Right lung (tissue), 5 donors: Measurements from ENCODE around the gene RPIA. TPM values are rescaled to one million over a fixed set of nuclear protein-coding genes. Genes with fewer than 3 reads are reported as not detected.
"Not testable (repeated sequence)": the region's sequence is repeated elsewhere in the genome, so short reads cannot be mapped to it uniquely, and the experiment has no call there.

Experiments used
- DNase-seq, 2 donors: peaks; one replicate each; pipeline ENCODE4 v3.0.0-alpha.2; 2013
- polyA plus RNA-seq, 5 donors: library from polyadenylated mRNA; unstranded; fragments of 120-200 nt; gene quantifications; one replicate each; pipeline versions ENCODE4 v1.2.1 to v1.2.3, GENCODE V29; 2013; ENCODE audit warnings: inconsistent platforms in 1 of 5, low replicate concordance in 1 of 5; ENCODE audit not compliant: insufficient read length in 5 of 5, insufficient read depth in 1 of 5

Gene RPIA
- polyA plus RNA-seq, 5 donors = 33.0 to 35.3 (median 34.1) TPM

DNA sequence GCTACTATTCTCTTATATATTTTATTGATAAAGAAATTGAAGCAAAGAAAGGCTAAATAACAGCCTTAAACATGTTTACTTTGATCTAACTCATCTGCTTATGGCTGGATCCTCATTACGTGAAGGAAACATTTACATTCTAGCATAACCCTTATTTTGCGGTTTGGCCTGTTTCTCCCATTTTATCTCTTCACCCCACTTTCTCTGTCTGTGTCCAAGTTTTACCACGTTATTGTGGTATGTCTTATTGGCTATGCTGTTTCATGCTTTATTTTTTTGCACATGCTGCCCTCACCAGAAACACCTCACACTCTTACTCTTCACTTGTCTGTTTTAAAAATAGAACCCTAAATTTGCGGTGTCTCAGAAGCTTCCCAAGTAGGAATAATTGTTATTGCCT lies 78.5 kb downstream of the RPIA start:
- DNase-seq = no peak

DNA sequence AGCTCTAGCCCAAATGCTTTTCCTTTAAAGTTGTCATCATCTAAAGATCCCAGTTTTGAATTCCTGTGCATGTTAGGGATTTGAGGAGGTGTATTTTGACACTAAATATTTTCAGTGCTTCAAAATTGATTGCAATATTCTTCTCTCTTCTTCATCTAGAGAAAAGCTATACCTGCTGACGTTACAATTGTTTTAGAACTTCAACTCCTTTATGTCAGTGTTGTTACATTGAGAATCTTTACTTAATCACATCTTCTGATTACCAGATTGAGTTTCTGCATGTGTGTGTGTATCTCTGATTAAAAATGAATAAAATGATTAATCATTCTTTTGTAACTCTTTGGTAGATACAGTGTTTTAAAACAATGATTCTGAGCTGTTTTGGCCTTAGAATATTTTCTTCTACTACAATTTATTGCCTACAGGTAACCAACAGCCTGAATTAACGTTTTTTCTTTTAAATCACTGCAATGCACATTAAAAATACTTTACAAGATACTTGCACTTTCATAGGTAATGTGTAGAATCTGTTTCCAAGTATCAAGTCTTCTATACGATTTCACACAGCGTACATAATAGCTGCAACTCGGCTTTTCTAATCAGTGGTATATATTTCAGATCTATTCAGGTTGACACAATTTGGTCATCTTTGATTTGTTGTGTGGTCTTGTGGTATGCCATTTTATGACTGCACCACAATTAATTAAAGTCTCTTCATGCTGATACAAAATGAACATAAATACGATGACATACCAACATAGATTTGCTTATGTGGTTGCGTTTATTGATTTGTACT lies 82.0 kb downstream of the RPIA start:
- not testable (repeated sequence) for DNase-seq

DNA sequence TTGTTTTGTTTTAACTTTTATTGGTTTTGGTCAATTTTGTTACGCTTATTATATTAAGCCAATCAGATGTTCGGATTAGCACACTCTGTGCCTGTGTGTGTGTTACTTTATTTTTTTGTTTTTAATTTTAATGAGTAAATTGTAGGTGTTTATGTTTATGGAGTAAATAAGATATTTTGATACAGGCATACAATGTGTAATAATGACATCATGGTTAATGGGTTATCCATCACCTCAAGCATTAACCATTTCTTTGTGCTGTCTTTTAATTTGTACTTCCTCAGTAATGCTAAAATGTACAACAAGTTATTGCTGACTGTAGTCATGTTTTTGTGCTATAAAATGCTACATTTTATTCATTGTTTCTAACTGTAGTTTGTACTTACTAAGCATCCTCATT lies 97.7 kb downstream of the RPIA start:
- DNase-seq = not testable (repeated sequence)

DNA sequence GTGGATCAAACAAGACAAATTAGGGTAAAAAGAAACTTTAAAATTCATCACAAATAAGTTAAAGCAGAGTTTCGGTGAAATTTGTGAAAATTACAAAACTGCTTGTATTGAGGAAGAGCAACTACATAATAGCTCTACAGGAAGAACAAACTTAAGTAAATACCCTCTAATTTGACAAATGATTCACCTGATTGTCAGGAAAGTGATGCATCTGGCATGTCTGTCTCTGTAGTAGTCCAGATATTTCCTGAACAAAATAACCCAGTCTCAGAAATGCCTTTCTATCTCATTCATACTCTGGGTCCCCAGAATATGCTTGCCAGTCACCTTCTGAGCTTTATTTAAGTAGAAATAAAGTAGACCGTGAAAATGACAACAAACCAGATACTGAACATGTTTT lies 104.5 kb downstream of the RPIA start:
- DNase-seq = not testable (repeated sequence)

GRCh38 chr2:88796523-88796922 lies 105.0 kb downstream of the RPIA start:
- DNase-seq = not testable (repeated sequence)

DNA sequence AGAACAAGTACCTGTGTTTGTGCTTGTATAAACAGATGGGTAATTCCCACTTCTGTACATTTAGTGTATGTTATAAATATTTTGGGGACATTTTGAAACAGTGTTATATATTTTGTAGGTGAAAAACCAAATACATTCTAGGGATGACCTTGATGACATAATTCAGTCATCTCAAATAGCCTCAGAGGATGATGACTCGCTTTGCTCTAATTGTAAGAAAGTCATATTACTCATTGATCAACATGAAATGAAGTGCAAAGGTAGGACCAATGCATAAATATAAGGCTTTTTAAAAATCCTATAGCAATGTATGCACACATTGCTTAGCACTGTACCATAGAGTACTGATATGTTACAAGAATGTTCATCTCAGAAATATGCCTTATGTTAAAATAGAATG lies 105.7 kb downstream of the RPIA start:
- DNase-seq = not testable (repeated sequence)

Other genes starting within 250 kb of the RPIA start
- gene FOXI3, start 239.0 kb upstream of the RPIA start, polyA plus RNA-seq = under 1 TPM in 2 of 5 donors, not detected in 3; 0.04 to 0.07 TPM
- gene EIF2AK3, start 64.2 kb upstream of the RPIA start, polyA plus RNA-seq = 10 to 100 TPM; 22.4 to 29.8 (median 29.0) TPM